GM11168 (cell line): Measurements from ENCODE around the gene SLC22A23.

Experiments used
- in situ Hi-C: fragments of 300-500 bp; cut with MboI; formaldehyde crosslinking; loops from one replicate; pipeline ENCODE4 v1.12.0; 2022; ENCODE audit warnings: low sequenced_read_pairs; ENCODE audit not compliant: unreplicated experiment

SLC22A23 gene

GRCh38 chr6:3327403-3327802, 129.4 kb downstream of the SLC22A23 start:
- in situ Hi-C loops = no loop called here

- in situ Hi-C loops = no loop called here
Observed at GRCh38 chr6:3326981-3327380, 129.9 kb downstream of the SLC22A23 start.

DNA sequence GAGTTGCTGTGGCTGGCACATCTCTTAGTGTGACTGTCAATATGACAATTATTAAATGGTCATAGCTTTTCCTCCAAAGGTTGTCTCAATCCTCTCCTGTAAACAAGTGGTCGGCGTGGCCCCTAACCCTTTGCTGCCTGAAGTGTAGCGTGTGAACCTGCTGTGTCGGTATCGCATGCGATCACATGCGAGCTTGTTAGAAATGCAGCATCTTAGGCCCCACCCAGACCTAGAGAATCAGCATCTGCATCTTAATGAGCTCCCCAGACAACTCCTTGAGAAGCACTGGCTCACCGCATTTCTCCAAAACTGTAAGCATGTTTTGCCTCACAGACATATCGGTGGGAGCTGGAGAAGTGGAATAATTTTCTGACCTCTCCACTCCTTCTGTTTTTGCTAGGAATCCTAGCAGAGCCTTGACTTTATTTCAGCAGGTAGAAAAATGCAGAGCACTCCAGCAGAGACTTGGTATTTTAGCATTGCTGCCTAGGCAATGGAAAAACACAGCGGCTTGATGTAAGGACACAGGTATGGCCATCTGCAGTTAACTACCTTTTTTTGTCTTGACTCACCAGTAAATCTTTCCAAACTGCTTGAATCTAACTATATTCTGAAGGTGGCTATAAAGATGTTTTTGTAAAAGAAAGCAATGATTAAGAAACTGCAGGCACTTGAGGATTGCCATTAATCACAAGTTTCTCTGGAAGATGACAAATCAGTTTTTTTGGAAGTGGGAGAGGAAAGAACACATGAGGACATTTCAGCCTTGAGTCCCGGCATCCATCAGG, 130.5 kb downstream of the SLC22A23 start:
- in situ Hi-C loops = no loop called here

DNA sequence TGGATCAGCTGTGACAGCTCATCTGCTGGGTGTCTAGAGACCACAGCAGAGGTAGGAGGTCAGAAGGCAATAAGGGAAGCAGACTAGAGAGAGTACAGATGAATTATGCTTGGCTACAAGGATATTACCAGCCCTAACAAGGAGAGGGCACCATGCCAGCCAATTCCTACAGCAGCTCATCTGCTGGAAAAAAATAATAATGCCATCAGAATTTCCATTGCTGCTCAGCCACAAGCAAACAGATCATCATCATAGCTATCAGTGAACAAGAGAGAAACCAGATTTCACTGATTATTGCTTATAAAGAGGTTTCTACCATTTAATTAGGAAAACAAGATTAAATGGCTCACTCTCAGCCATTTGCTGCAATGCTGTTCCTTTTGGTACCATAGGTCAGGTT, 131.6 kb downstream of the SLC22A23 start:
- in situ Hi-C loops = no loop called here

GRCh38 chr6:3324262-3324942, 132.4 kb downstream of the SLC22A23 start:
- in situ Hi-C loops = no loop called here

GRCh38 chr6:3323696-3324261, 133.1 kb downstream of the SLC22A23 start:
- in situ Hi-C loops = no loop called here

GRCh38 chr6:3323148-3323547, 133.7 kb downstream of the SLC22A23 start:
- in situ Hi-C loops = no loop called here

GRCh38 chr6:3322366-3322890, 134.4 kb downstream of the SLC22A23 start:
- in situ Hi-C loops = no loop called here

DNA sequence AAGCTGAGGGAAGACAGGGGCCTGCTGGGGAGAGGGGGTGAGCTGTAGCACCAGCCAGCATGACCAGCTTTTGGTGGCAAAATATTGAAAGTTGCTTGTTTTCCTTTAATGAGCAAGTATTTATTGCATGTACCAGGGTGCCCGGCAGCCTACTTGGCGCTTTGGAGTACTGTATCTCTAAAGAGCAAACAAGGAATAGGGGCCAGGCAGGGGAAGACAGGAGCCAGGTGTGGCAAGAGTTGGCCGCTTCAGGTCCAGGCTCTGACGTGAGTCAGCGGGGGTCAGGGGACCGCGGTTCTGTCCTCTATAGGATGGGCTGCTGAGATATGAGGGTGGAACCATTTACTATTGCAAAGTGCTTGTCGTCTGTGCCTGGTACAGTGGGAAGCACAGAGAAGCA, 135.0 kb downstream of the SLC22A23 start:
- in situ Hi-C loops = no loop called here

GRCh38 chr6:3321042-3321441, 135.8 kb downstream of the SLC22A23 start:
- in situ Hi-C loops = no loop called here

- in situ Hi-C loops = no loop called here
Observed at GRCh38 chr6:3320238-3320811, 136.5 kb downstream of the SLC22A23 start.

DNA sequence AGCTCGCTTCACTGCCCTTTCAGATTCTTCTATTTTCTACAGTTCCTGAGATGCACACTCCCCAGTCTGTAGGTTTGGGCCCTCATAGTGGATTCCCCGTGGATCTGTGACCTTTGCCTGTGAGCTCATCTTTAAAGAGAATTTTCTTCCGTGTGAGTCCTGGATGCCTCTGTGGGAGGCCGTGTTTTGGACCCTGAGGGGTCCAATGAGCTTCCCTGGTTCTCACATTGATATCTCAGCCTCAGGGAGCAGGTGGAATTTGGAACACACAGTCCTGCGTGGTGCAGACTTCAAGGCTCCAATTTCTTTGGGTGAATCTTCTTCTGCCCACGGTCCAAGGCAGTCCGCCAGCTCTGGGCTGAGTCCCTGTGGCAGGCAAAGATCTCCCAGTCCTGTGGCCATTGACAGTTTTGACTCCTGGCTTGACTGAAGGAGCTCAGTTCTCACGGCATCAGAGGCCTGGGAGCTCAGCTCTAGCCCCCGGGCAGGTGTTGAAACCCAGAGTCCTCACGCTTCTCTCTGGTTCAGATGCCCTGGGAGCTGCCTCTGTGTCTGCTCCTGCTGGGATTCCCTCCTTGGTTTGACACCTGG, 137.1 kb downstream of the SLC22A23 start:
- in situ Hi-C loops = no loop called here

DNA sequence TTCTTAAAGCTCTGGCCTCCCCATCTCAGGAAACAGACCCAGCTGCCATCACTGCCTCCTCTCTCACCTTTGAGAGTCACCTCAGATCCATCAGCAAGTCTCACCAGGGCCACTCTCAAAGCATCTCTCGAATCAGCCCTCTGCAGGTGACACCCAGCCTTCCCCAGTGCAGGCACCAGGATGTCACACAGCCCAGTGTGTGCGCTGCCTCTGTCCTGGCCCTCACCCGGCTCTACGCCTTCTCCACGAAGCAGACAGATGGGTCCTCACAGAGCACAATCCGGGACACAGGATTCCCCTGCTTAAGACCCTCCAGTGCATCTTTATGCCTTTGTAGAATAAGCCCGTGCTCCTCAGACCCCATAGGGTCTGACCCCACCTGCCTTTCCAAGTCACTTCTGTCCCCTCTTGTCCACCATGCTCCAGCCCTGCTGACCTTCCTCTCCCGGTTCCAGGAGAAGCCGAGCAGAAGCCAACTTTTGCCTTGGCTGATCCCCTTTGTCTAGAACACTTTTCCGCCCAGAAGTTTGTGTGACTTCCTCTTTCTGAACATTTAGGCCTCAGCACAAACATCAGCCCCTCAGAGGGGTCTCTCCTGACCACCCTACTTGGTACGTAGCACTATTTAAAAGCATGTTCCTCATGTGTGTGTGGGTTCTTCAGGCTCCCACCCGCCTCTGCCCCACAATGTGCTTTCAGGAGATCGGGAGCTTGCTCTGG, 137.9 kb downstream of the SLC22A23 start:
- in situ Hi-C loops = no loop called here

DNA sequence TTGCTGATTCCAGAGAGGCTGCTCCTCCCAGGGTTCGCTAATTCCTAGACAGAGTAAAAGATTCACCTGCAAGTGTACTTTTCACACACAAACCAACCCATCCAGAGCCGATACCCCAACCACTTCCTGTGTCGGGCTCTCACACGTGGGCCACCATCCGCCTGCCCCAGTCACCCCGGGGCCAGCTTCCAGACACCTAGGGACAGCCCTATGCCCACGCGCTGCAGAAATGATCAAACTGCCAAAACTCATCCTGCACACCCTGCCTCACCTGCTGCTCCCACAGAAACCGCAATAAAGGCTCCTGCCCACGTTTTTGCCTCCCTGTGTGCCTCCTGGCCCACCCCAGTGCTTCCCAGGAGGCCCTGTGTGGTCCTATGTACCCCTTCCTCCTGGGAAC, 138.6 kb downstream of the SLC22A23 start:
- in situ Hi-C loops = no loop called here

DNA sequence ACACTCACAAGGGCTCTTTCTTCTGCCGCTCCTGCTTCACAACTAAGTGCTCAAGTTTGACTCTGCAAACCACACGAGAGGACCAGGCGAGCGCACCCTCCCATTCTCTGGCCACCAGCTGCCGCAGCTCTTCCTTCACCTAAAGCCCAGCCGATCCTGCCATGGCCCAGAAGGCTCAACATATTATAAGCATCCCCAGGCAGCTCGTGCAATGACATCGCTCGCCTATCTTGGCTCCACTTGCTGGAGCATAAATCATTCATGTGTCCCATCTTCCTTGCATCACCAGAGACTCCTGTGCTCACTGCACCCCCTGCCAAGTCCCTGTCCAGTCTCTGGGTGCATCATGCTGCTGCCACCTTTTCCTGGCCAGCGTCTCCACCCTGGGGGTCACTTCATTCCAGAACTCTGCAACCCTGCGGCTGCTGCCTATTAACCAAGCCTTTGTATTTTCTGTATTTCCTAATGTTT, 139.1 kb downstream of the SLC22A23 start:
- in situ Hi-C loops = no loop called here

DNA sequence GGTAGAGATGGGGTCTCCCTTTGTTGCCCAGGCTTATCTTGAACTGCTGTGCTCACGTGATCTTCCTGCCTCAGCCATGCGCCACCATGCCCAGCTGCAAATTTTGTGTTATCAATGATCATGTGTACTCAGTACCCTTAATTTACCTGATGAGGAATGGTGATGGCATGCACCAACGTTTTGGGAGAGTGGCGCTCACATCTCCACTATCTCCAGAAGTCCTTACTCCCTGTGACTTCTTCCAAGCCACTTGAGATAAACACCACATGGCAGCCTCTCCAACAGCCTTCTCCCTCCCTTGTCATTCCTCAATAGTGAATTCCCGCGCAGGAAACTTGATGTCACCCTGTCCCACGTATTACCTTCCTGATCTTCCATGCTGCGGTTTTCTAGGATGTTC, 140.0 kb downstream of the SLC22A23 start:
- in situ Hi-C loops = no loop called here

GRCh38 chr6:3316331-3316730, 140.5 kb downstream of the SLC22A23 start:
- in situ Hi-C loops = no loop called here

GRCh38 chr6:3315841-3316240, 141.0 kb downstream of the SLC22A23 start:
- in situ Hi-C loops = no loop called here

DNA sequence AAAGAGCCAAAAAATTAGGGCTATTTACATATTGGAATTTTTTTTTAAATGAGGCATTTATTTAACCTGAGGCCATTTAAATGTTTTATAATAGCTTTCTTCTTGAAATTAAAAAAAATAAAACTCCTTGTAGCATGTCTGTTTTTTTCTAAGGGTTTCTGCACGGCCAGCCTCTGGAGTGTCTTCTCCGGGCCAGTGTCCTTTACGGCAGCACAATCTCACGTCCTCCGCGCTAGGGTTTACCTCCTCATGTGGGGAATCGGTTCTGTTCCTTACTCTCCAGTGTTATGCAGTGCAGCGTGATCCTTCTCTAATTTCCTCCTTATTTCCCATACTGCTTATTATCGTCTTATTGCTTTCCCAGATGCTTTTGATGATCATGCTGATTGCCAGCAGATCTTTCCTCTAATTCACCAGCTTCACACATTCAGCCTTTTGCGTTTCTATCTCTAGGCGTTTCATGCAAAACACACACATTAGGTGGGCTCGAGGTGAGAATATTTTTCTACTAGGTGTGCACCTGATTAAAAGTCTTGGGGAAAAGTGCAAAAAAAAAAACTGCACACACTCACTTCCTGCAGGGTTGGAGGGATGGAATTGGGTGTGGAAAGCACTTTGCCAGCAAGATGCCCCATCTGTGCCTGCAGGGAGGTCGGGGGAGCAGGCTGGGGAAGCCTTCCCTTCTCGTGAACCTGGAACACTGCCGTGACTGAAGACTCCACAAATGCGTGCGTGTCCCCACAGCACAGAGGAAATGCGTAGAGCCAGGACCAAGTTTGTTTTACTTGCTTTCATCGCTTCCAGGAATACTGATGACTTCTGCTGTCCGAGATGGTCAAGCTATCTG, 142.0 kb downstream of the SLC22A23 start:
- in situ Hi-C loops = no loop called here
